GM18507 (cell line): ENCODE results near the gene PRPS2.
A peak's percentile ranks its signal among the peaks of the same experiment; 100 is the strongest.

Experiments
- DNase-seq: peaks from one replicate; pipeline ENCODE4 v3.0.0; 2011; ENCODE audit warnings: low read depth; ENCODE audit not compliant: insufficient read length; ENCODE audit errors: extremely low spot score
- FAIRE-seq: peaks from 2 replicates; lab custom pipeline; 2011; peaks lifted over from hg19 to GRCh38; lab: Jason Lieb, UNC

PRPS2 gene

GRCh38 chrX:12791257-12792228 is at the start of gene PRPS2:
Gene PRPS2, plus strand, starts transcription at chrX:12791412. Its CDS starts 86 bp downstream, at chrX:12791498.
- DNase-seq, result peak; percentile 60
- peak; percentile 82 for FAIRE-seq

GRCh38 chrX:12741416-12741815 is 49.8 kb upstream of the PRPS2 start:
- FAIRE-seq (no peak), DNase-seq (no peak)

- FAIRE-seq (no peak), DNase-seq (no peak)
These were observed 43.8 kb upstream of the PRPS2 start for GRCh38 chrX:12747433-12747832.

- DNase-seq, result no peak
- no peak for FAIRE-seq
These were observed 39.3 kb upstream of the PRPS2 start for GRCh38 chrX:12751887-12752286.

- DNase-seq (no peak), FAIRE-seq (no peak)
These were observed 37.8 kb upstream of the PRPS2 start for GRCh38 chrX:12753366-12753765.

- FAIRE-seq, result no peak
- no peak for DNase-seq
These were observed 32.9 kb upstream of the PRPS2 start for GRCh38 chrX:12758291-12758690.

- FAIRE-seq, result no peak
- DNase-seq, result no peak
These were observed 23.4 kb upstream of the PRPS2 start for GRCh38 chrX:12767856-12768255.

- no peak for FAIRE-seq
- no peak for DNase-seq
These were observed 22.7 kb upstream of the PRPS2 start for GRCh38 chrX:12768491-12768890.

- FAIRE-seq, result peak; percentile 73
These were observed 20.8 kb upstream of the PRPS2 start for GRCh38 chrX:12770440-12770839.

GRCh38 chrX:12771445-12772069 is 19.7 kb upstream of the PRPS2 start:
- peak; percentile 64 for FAIRE-seq
- peak; percentile 11 for DNase-seq

More at GRCh38 chrX:12770440-12770839, 20.8 kb upstream of the PRPS2 start:
- no peak for DNase-seq

GRCh38 chrX:12777670-12778069 is 13.5 kb upstream of the PRPS2 start:
- DNase-seq (no peak), FAIRE-seq (no peak)

- DNase-seq, result no peak
- no peak for FAIRE-seq
These were observed 11.7 kb upstream of the PRPS2 start for GRCh38 chrX:12779534-12779933.

GRCh38 chrX:12788645-12789044 is 2.6 kb upstream of the PRPS2 start:
- no peak for FAIRE-seq
- DNase-seq, result no peak

GRCh38 chrX:12789976-12790375 is 1.2 kb upstream of the PRPS2 start:
- peak; percentile 26 for FAIRE-seq
- no peak for DNase-seq

GRCh38 chrX:12790885-12791256 is 341 bp upstream of the PRPS2 start:
- FAIRE-seq, result no peak
- DNase-seq, result no peak

- DNase-seq (no peak), FAIRE-seq (no peak)
These were observed 1.5 kb downstream of the PRPS2 start for GRCh38 chrX:12792711-12793110.

GRCh38 chrX:12794654-12795053 is 3.4 kb downstream of the PRPS2 start:
- no peak for DNase-seq
- no peak for FAIRE-seq

- no peak for FAIRE-seq
- DNase-seq, result no peak
These were observed 7.4 kb downstream of the PRPS2 start for GRCh38 chrX:12798601-12799000.

GRCh38 chrX:12799118-12799517 is 7.9 kb downstream of the PRPS2 start:
- DNase-seq, result no peak
- no peak for FAIRE-seq

- FAIRE-seq (no peak), DNase-seq (no peak)
These were observed 11.5 kb downstream of the PRPS2 start for GRCh38 chrX:12802741-12803140.

- FAIRE-seq (no peak), DNase-seq (no peak)
These were observed 13.4 kb downstream of the PRPS2 start for GRCh38 chrX:12804655-12805054.
